ENCODE data around the gene MLLT10. TPM values are rescaled to one million over a fixed set of nuclear protein-coding genes. Genes with fewer than 3 reads are reported as not detected.

MLLT10 gene
- total RNA-seq, 1 experiment from 2014 or later: 58.4 TPM

- no TSS peak for BruUV-seq (replicated peaks)
- Histone ChIP-seq H3K4me3 (ENCODE audit: low read depth, low read length, poor library complexity, severe bottlenecking) (peak overlapping the region; percentile 30), H3K36me3 (ENCODE audit: insufficient read depth, low read length, poor library complexity, severe bottlenecking) (no peaks in the 10 kb centered on the region), H3K9me3 (ENCODE audit: low read depth, low read length, poor library complexity, severe bottlenecking) (no peaks in the 10 kb centered on the region), H3K27ac (ENCODE audit: low read depth, low read length, poor library complexity, severe bottlenecking) (peak overlapping the region; percentile 80), H3K27me3 (replicated peaks; ENCODE audit: insufficient read depth, low read depth, low read length, poor library complexity) (no peaks in the 10 kb centered on the region), H3K4me1 (ENCODE audit: insufficient read depth, low read length, poor library complexity, severe bottlenecking) (peaks cover 98% of the 10 kb centered on the region)
- POLR2A ChIA-PET (ENCODE audit: low non-redundant PET): no interaction called here
- CTCF ChIA-PET: interaction anchor here (0.9 kb wide), 1 partner anchor 210 kb away, joined by 4 read pairs; no protein-coding TSS in a partner anchor
- intact Hi-C loops (cut with micrococcal nuclease; ENCODE audit: unreplicated experiment): loop anchor here (5.0 kb wide), 1 partner anchor 201 kb away; the partner anchor contains the start of gene SKIDA1
- no peak for TF ChIP-seq EZH2 (IDR thresholded peaks at IDR 0.05; ENCODE audit: borderline replicate concordance, low read depth, low read length, poor library complexity, severe bottlenecking)
- TF ChIP-seq CTCF (conservative IDR thresholded peaks at IDR 0.05; ENCODE audit: low read depth, low read length): no peak
- peak; percentile 23 for DNase-seq (ENCODE audit: low spot score)
Measured at GRCh38 chr10:21728618-21729017, 194.6 kb downstream of the MLLT10 start.

GRCh38 chr10:21732067-21732772 lies 198.2 kb downstream of the MLLT10 start:
- ChIA-PET POLR2A (ENCODE audit: low non-redundant PET) (no interaction called here), CTCF (interaction anchor here (0.5 to 1.7 kb wide), 5 partner anchors 75 to 451 kb away, joined by 3 to 24 read pairs (median 3); no protein-coding TSS in a partner anchor)
- H3K4me1 ChIP-seq (ENCODE audit: insufficient read depth, low read length, poor library complexity, severe bottlenecking): peaks cover 73% of the 10 kb centered on the region
- intact Hi-C loops (cut with micrococcal nuclease; ENCODE audit: unreplicated experiment): loop anchor here (1.0 to 10.0 kb wide), 5 partner anchors 215 to 657 kb away; no protein-coding TSS in a partner anchor
- BruUV-seq (replicated peaks): no TSS peak
- H3K27me3 ChIP-seq (replicated peaks; ENCODE audit: insufficient read depth, low read depth, low read length, poor library complexity): no peaks in the 10 kb centered on the region
- H3K9me3 ChIP-seq (ENCODE audit: low read depth, low read length, poor library complexity, severe bottlenecking): no peaks in the 10 kb centered on the region
- no peak for TF ChIP-seq EZH2 (IDR thresholded peaks at IDR 0.05; ENCODE audit: borderline replicate concordance, low read depth, low read length, poor library complexity, severe bottlenecking)
- peak; percentile 94 for TF ChIP-seq CTCF (conservative IDR thresholded peaks at IDR 0.05; ENCODE audit: low read depth, low read length)
- peak; percentile 88 for DNase-seq (ENCODE audit: low spot score)
- H3K4me3 ChIP-seq (ENCODE audit: low read depth, low read length, poor library complexity, severe bottlenecking): no peak overlapping the region
- peaks cover 27% of the 10 kb centered on the region for H3K36me3 ChIP-seq (ENCODE audit: insufficient read depth, low read length, poor library complexity, severe bottlenecking)
- H3K27ac ChIP-seq (ENCODE audit: low read depth, low read length, poor library complexity, severe bottlenecking): no peak overlapping the region

DNA sequence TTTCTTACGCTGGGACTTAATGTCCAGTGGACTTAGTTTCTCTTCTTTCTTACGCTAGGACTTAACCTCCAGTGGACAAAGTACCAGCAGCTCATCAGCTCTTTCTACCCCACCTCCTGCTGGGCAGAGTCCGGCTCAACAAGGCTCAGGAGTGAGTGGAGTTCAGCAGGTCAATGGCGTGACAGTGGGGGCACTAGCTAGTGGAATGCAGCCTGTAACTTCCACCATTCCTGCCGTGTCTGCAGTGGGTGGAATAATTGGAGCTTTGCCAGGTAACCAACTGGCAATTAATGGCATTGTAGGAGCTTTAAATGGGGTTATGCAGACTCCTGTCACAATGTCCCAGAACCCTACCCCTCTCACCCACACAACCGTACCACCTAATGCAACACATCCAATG lies 199.7 kb downstream of the MLLT10 start:
- Histone ChIP-seq H3K4me1 (ENCODE audit: insufficient read depth, low read length, poor library complexity, severe bottlenecking) (peaks cover 58% of the 10 kb centered on the region), H3K27me3 (replicated peaks; ENCODE audit: insufficient read depth, low read depth, low read length, poor library complexity) (no peaks in the 10 kb centered on the region), H3K4me3 (ENCODE audit: low read depth, low read length, poor library complexity, severe bottlenecking) (no peak overlapping the region), H3K36me3 (ENCODE audit: insufficient read depth, low read length, poor library complexity, severe bottlenecking) (peaks cover 27% of the 10 kb centered on the region), H3K27ac (ENCODE audit: low read depth, low read length, poor library complexity, severe bottlenecking) (no peak overlapping the region), H3K9me3 (ENCODE audit: low read depth, low read length, poor library complexity, severe bottlenecking) (no peaks in the 10 kb centered on the region)
- BruUV-seq (replicated peaks): no TSS peak
- peak; percentile 56 for DNase-seq (ENCODE audit: low spot score)
- ChIA-PET POLR2A (ENCODE audit: low non-redundant PET) (no interaction called here), CTCF (interaction anchor here (0.5 to 0.6 kb wide), 3 partner anchors 102 to 184 kb away, joined by 4 to 6 read pairs (median 5); no protein-coding TSS in a partner anchor)
- intact Hi-C loops (cut with micrococcal nuclease; ENCODE audit: unreplicated experiment): loop anchor here (2.0 to 10.0 kb wide), 4 partner anchors 216 to 659 kb away; no protein-coding TSS in a partner anchor
- TF ChIP-seq CTCF (conservative IDR thresholded peaks at IDR 0.05; ENCODE audit: low read depth, low read length) (no peak), EZH2 (IDR thresholded peaks at IDR 0.05; ENCODE audit: borderline replicate concordance, low read depth, low read length, poor library complexity, severe bottlenecking) (no peak)
